Astrocyte (in vitro differentiated cells and primary cell): Measurements from ENCODE around the gene TOMM40L. TPM values are rescaled to one million over a fixed set of nuclear protein-coding genes. Genes with fewer than 3 reads are reported as not detected.

Experiments used
- DNase-seq: peaks from one replicate; pipeline ENCODE4 v3.0.0-alpha.2; 2010; ENCODE audit warnings: low read depth
- FAIRE-seq: peaks from 2 replicates; lab custom pipeline; 2011; peaks lifted over from hg19 to GRCh38; lab: Jason Lieb, UNC
- H2AFZ ChIP-seq: 2 replicates; pipeline ENCODE4 v1.6.0; 2012; ENCODE audit warnings: low read depth, low read length, inconsistent platforms
- H3K27ac ChIP-seq: 2 replicates; pipeline ENCODE4 v1.5.1; 2011; ENCODE audit warnings: low read depth, low read length, inconsistent platforms
- H3K27me3 ChIP-seq: 2 replicates; pipeline ENCODE4 v1.6.0; 2011; ENCODE audit warnings: low read length, inconsistent platforms; ENCODE audit not compliant: insufficient read depth
- H3K36me3 ChIP-seq: 2 replicates; pipeline ENCODE4 v1.5.1; 2011; ENCODE audit warnings: low read length, inconsistent platforms; ENCODE audit not compliant: insufficient read depth
- H3K4me1 ChIP-seq: 2 replicates; pipeline ENCODE4 v1.5.1; 2011; ENCODE audit warnings: low read length, inconsistent platforms; ENCODE audit not compliant: insufficient read depth
- H3K4me2 ChIP-seq: 2 replicates; pipeline ENCODE4 v1.6.0; 2012; ENCODE audit warnings: low read length, inconsistent platforms
- H3K4me3 ChIP-seq: 2 replicates; pipeline ENCODE4 v1.5.1; 2011; ENCODE audit warnings: low read depth, mild to moderate bottlenecking, low read length, inconsistent platforms; ENCODE audit not compliant: insufficient read depth
- H3K79me2 ChIP-seq: 2 replicates; pipeline ENCODE4 v1.6.0; 2012; ENCODE audit warnings: mild to moderate bottlenecking, low read length, inconsistent platforms; ENCODE audit not compliant: insufficient read depth
- H3K9ac ChIP-seq: 2 replicates; pipeline ENCODE4 v1.6.0; 2012; ENCODE audit warnings: mild to moderate bottlenecking, low read length, inconsistent platforms
- H3K9me3 ChIP-seq: 2 replicates; pipeline ENCODE4 v1.5.1; 2012; ENCODE audit warnings: low read depth, mild to moderate bottlenecking, low read length, inconsistent platforms; ENCODE audit not compliant: insufficient read depth
- H4K20me1 ChIP-seq: 2 replicates; pipeline ENCODE4 v1.6.0; 2012; ENCODE audit warnings: low read length, inconsistent platforms; ENCODE audit not compliant: insufficient read depth
- H3K27ac Mint-ChIP-seq: one replicate; pipeline ENCODE4 v1.8.0; 2021; ENCODE audit warnings: mild to moderate bottlenecking, mixed read lengths; ENCODE audit not compliant: unreplicated experiment
- H3K27me3 Mint-ChIP-seq: one replicate; pipeline ENCODE4 v1.8.0; 2021; ENCODE audit warnings: low read depth, mixed read lengths; ENCODE audit not compliant: unreplicated experiment
- H3K36me3 Mint-ChIP-seq: one replicate; pipeline ENCODE4 v1.8.0; 2021; ENCODE audit warnings: low read depth, mixed read lengths; ENCODE audit not compliant: unreplicated experiment
- H3K4me1 Mint-ChIP-seq: one replicate; pipeline ENCODE4 v1.8.0; 2021; ENCODE audit warnings: low read depth, mixed read lengths; ENCODE audit not compliant: unreplicated experiment
- H3K4me3 Mint-ChIP-seq: one replicate; pipeline ENCODE4 v1.8.0; 2021; ENCODE audit warnings: mild to moderate bottlenecking, moderate library complexity, mixed read lengths; ENCODE audit not compliant: unreplicated experiment
- H3K9me3 Mint-ChIP-seq: one replicate; pipeline ENCODE4 v1.8.0; 2021; ENCODE audit warnings: mild to moderate bottlenecking, mixed read lengths; ENCODE audit not compliant: unreplicated experiment
- CTCF ChIP-seq: IDR thresholded peaks from 2 replicates; pipeline ENCODE4 v1.5.1; 2011; ENCODE audit warnings: low read depth, mild to moderate bottlenecking, inconsistent platforms, low read length, moderate library complexity; ENCODE audit not compliant: insufficient read depth
- EZH2 ChIP-seq: IDR thresholded peaks from 2 replicates; pipeline ENCODE4 v1.6.1; 2012; ENCODE audit warnings: mild to moderate bottlenecking, low read length, inconsistent platforms; ENCODE audit not compliant: insufficient read depth
- total RNA-seq: library from RNA; stranded (reverse); gene quantifications from 2 replicates; pipeline ENCODE4 v1.2.1, GENCODE V29; 2021

TOMM40L gene
- total RNA-seq, 1 donor from 2014 or later = 12.0 TPM

DNA sequence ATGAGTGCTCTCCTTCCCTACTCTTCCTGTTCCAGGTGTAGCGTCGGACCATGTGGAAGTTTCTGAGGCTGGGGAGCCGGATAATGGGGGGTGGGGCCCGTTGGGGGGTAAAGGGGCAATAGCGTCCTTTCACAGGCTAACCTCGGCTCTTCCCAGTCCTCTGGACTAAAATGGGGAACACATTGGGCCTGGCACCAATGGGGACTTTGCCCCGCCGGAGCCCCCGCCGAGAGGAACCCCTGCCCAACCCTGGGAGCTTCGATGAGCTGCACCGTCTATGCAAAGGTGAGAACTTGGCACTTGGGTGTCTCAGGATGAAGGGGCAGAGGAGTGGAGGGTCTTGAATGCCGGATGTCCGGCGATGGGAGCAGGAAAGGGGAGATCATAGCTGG is 456 bp downstream of the TOMM40L start:
- H3K27me3 ChIP-seq = no peaks in the 10 kb centered on the region
- H3K9me3 Mint-ChIP-seq = no peaks in the 10 kb centered on the region
- peak overlapping the region; percentile 95 for H3K4me2 ChIP-seq
- H3K4me1 Mint-ChIP-seq = peaks cover 15% of the 10 kb centered on the region
- peaks cover 14% of the 10 kb centered on the region for H3K36me3 Mint-ChIP-seq
- peaks cover 11% of the 10 kb centered on the region for H3K27me3 Mint-ChIP-seq
- peaks cover 12% of the 10 kb centered on the region for H3K36me3 ChIP-seq
- no peaks in the 10 kb centered on the region for H4K20me1 ChIP-seq
- peak overlapping the region; percentile 98 for H3K27ac Mint-ChIP-seq
- peak overlapping the region; percentile 93 for H3K9ac ChIP-seq
- FAIRE-seq (no peak), DNase-seq (no peak)
- H2AFZ ChIP-seq = peak overlapping the region; percentile 91
- H3K4me3 Mint-ChIP-seq = peak overlapping the region; percentile 100
- peak overlapping the region; percentile 91 for H3K4me3 ChIP-seq
- H3K9me3 ChIP-seq = no peaks in the 10 kb centered on the region
- peaks cover 11% of the 10 kb centered on the region for H3K4me1 ChIP-seq
- TF ChIP-seq EZH2 = no peak
- TF ChIP-seq CTCF = no peak
- H3K79me2 ChIP-seq = peaks cover 8% of the 10 kb centered on the region
- peak overlapping the region; percentile 68 for H3K27ac ChIP-seq

- H3K9ac ChIP-seq = peak overlapping the region; percentile 93
- H2AFZ ChIP-seq = peak overlapping the region; percentile 91
- no peak for FAIRE-seq
Observed at GRCh38 chr1:161226759-161227158, 899 bp downstream of the TOMM40L start.

More at GRCh38 chr1:161226759-161227158, 899 bp downstream of the TOMM40L start:
- Histone ChIP-seq H3K4me2 (peak overlapping the region; percentile 95), H3K27ac (no peak overlapping the region), H3K79me2 (peaks cover 8% of the 10 kb centered on the region), H3K4me3 (peak overlapping the region; percentile 91), H3K9me3 (no peaks in the 10 kb centered on the region), H3K4me1 (peaks cover 11% of the 10 kb centered on the region), H3K27me3 (no peaks in the 10 kb centered on the region), H4K20me1 (no peaks in the 10 kb centered on the region), H3K36me3 (peaks cover 12% of the 10 kb centered on the region)
- Mint-ChIP-seq H3K4me3 (peak overlapping the region; percentile 100), H3K27me3 (peaks cover 11% of the 10 kb centered on the region), H3K9me3 (no peaks in the 10 kb centered on the region), H3K36me3 (peaks cover 14% of the 10 kb centered on the region), H3K4me1 (peaks cover 15% of the 10 kb centered on the region), H3K27ac (peak overlapping the region; percentile 81)
- no peak for TF ChIP-seq EZH2
- no peak for TF ChIP-seq CTCF
- DNase-seq = no peak
